HG02840 (cell line): Measurements from ENCODE around the gene FTCD.
"Not testable (repeated sequence)": the region's sequence is repeated elsewhere in the genome, so short reads cannot be mapped to it uniquely, and the experiment has no call there.

Experiments used
- ATAC-seq: cut with Tn5 transposase; IDR thresholded peaks from one replicate; pipeline ENCODE4 v1.9.1; 2021; ENCODE audit warnings: mild to moderate bottlenecking, moderate library complexity, moderate number of reproducible peaks; ENCODE audit not compliant: unreplicated experiment, low FRiP score

FTCD gene, protein sequence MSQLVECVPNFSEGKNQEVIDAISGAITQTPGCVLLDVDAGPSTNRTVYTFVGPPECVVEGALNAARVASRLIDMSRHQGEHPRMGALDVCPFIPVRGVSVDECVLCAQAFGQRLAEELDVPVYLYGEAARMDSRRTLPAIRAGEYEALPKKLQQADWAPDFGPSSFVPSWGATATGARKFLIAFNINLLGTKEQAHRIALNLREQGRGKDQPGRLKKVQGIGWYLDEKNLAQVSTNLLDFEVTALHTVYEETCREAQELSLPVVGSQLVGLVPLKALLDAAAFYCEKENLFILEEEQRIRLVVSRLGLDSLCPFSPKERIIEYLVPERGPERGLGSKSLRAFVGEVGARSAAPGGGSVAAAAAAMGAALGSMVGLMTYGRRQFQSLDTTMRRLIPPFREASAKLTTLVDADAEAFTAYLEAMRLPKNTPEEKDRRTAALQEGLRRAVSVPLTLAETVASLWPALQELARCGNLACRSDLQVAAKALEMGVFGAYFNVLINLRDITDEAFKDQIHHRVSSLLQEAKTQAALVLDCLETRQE

DNA sequence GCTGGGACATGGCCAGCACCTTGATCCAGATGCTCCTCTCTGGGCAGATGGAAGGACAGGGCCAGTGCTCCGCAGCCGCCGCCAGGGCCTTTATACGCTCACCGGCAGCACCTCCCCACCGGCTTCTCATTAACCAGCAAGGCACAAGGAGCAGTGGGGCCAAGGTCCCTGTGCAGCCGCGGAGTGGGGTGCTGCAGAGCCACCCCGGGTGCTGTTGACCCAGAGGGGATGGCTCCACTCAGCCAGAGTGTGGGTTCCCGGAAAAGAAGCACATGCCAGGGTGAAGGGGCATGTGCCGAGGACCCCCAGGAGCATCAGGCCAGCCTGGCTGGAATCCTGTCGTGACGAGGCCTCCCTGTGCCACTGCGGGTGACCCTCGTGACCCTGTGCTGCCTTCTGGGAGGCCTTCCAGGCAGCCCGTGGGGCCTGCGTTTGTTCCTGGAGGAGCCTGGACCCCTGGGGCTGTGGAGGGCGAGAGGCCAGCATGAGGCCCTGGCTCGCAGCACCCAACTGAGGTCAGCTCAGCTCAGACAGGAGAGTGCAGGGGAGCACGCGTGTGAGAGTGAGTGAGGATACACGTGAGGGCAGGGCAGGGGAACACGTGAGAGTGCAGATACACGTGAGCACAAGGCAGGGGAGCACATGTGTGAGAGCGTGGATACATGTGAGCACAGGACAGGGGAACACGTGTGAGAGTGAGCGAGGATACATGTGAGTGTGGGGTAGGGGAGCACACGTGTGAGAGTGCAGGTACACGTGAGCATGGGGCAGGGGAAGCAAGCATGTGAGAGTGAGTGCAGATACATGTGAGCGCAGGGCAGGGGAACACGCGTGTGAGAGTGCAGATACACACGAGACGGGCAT lies at the start of gene FTCD:
Gene FTCD (minus strand): TSS at position 66 of the 864 bp plus-strand sequence. CDS start 56 bp downstream, at position 10.
- ATAC-seq: no peak

DNA sequence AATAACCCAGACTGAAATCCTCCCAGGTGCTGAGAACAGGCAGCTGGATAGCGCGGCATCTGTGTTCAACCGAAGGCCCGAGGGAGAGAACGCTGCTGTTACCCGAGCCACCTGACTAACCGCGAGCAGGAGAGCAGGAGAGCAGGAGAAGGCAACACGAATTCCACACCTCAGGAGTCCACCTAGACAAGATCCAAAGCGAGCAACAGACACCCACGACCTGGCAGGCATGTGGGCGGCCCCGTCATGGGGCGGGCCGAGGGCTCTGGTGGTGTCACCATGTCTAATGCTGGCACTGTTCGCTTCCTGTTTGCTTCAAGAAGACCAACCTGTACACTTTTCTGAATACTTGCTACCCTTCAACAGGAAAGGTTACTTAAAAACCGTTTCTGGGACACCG lies 49.8 kb upstream of the FTCD start:
- no peak for ATAC-seq

DNA sequence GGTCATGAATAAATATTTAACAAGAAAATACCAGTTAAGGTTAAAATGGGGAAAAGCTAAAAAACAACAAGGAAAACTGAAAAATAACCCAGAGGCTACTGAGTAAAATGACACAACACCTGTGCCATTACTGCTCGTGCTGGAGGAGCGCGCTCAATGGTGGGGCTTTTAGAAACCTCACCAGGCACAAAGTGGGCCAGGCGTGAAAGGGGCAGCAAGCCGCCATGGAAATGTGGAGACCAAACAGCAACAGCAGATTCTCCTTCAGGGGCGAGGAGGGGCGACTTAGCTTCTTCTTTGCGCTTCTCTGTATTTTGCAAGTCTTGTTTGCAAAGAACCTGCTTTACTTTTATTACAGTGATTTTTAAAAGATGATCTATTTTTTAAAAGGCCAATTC lies 47.8 kb upstream of the FTCD start:
- ATAC-seq: no peak

DNA sequence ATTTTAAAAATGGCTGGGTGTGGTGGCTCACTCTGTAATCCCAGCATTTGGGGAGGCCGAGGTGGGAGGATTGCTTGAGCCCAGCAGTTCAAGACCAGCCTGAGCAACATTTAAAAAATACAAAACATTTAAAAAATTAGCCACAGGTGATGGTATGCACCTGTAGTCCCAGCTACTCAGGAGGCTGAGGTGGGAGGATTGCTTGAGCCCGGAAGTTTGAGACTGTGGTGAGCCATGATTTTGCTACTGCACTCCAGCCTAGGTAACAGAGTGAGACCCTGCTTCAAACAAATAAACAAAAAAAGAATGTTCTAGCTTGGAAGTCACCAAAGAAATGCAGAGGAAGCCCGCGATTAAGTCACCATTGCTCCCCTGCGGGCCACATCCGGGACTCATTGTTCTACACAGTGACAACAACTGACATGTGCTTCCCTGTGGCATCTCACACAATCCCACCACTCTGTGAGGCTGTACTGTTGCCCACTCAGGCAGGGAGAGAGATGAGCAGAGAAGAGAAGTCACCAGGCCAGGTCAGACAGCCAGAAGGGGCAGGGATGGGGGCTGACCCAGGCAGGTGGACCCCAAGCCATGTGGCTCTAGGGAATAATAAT lies 47.3 kb upstream of the FTCD start:
- ATAC-seq: no peak

DNA sequence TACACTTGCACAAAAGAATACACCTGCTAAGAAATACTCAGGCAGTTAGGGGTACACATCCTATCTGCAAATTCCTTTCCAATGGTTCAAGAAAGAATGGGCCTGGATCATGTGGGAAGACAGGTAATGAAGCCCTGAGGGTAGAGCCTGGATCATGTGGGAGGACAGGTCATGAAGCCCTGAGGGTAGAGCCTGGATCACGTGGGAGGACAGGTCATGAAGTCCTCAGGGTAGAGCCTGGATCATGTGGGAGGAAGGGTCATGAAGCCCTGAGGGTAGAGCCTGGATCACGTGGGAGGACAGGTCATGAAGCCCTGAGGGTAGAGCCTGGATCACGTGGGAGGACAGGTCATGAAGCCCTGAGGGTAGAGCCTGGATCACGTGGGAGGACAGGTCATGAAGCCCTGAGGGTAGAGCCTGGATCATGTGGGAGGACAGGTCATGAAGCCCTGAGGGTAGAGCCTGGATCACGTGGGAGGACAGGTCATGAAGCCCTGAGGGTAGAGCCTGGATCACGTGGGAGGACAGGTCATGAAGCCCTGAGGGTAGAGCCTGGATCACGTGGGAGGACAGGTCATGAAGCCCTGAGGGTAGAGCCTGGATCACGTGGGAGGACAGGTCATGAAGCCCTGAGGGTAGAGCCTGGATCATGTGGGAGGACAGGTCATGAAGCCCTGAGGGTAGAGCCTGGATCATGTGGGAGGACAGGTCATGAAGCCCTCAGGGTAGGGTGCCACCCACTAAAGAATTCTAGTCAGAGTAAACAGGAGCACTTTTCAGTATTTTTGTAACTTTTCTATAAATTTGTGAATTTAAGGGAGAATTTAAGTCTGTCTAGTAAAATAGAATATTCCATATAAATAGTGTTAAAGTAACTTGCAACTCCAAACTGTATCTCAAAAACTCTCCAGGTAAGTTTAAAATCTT lies 45.8 kb upstream of the FTCD start:
- ATAC-seq: not testable (repeated sequence)

DNA sequence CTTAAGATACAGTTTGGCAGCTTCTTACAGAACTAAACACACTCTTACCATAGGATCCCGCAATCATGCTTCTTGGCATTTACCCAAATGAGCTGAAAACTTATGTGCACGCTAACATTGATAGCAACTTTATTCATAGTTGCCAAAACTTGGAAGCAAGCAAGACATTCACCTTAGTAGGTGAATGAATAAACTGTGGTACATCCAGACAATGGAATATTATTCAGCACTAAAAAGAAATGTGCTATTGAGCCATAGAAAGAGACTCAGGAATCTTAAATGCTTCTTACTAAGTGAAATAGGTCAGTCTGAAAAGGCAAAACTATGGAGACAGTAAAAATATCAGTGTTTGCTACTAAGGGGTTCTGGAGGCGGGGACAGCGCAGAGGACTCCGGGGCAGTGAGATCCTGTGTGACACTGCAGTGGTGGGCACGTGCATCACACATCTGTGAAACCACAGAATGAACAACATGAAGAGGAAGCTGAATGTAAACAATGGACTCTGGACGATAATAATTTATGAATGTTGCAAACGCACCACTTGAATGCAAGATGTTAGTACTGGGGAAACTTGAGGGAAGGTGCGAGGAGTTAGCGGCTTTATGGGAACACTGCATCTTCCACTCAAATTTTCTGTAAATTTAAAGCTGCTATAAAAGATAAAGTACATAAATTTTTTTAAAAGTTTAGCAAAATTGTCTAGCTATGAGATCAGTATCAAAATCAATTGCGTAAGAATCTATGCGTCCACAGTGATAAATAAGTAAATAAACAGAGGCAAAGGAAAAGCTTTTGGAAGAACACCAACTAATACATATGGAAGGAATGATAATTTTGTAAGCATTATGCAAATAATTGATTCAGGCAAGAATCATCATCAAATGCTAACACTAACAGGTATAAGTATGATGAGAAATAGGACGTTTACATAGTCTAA lies 44.3 kb upstream of the FTCD start:
- no peak for ATAC-seq

DNA sequence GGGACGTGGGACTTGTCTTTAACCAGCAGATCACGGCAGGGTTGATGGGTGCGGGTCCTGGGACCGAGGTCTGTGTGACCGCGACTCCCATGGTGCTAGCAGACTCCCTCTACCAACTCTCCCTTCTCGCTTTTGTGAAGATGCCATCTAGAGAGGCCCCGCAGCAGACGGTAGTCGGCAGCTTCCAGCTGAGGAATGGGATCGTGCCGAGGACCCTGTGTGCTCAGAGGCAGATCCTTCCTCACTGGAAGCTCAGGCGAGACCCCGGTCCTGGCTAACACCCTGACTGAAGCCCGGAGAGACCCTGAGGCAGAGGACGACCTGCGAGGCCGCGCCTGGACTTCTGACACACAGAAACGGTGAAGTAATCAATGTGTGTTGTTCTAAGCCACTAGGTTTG lies 41.4 kb upstream of the FTCD start:
- ATAC-seq: no peak

DNA sequence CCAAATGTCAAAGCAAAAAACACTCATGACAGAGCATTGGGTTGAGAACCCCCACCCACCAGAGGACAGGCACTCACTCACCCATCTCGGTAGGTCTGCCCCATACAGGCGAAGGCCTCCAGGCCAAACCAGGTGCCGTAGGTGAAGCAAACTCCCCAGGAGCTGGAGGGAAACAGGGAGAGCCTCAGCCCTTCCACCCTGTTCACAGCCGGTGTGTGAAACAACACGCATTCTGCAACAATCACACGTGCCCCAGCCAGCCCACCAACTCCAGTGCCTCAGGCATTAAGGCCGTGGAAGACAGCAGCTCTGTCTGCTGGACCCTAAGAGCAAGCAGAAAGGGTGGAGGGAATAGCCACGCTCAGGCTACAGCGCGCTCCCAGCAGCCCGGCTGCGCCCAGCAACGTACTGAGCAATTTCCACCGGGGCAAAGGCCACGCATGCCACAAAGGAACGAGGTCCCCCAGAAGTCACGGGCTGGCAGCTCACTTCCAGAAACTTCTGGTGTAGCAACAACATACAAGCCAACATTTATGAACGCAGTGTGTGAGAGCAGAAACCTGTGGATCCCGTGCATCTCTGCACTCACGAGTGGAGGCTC lies 40.3 kb upstream of the FTCD start:
- ATAC-seq: no peak

DNA sequence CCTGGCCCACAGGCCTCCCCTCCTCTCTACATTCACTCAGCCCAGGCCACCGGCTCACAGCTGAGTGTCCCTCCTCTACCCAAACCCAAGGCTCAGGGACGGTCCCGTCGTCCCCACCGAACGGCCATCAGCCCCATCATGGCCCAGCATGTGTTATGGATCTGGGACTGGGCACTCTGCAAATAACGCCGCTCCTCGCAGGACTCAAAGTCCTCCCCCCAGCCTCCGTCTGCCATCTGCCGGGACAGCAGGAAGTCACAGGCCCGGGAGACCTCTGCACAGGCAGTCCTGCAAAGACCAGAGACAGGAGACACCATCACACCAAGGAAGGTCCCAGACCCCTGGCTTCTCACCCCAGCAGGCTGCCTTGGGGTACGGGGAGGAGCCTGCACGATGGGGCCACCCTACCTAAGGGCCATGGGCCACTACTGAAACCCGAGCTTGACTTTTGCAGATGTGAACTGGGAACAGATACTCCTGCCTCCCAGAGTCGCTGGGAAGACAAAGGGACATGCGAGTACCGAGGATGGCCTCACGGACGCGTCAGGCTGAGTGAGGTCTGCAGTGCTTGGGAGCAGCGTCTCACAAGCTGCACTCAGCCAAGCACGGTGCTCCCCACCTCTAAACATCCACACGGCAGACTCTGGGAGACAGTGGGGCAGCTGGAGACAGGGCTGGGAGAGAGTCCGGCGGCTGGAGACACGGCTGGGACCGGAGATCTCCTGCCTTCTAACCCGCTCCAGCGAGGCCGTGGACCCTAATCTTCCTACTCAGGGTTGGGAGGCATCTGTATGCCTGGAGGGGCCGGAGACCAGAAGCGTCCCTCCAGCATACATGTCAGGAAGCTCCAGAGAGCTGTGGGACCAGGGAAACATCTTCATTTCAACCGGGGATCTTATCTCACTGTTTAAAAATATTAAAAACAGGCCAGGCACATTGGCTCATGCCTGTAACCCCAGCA lies 39.3 kb upstream of the FTCD start:
- no peak for ATAC-seq

DNA sequence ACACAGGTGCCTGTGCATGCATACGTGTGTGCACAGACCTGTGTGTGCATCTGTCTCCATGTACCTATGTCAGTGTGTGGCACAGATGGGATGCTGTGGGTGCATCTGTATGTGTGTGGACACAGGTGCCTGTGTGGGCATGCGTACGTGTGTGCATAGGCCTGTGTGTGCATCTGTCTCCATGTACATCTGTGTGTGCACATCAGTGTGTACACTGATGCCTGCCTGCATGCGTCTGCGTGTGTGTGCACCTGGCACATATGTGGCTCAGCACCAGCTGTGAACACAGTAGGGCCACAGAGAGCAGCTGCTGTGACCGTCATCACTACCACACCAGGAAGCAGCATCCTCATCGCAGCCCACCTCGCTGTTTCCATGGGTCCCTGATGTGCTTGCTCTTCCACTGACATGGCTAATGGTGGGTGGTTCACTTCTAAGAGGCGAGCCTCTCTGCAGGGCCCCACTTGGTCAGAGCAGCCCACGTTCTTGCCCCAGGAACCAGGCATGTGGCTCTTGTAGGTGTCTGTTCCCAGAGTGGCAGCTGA lies 38.5 kb upstream of the FTCD start:
- no peak for ATAC-seq

DNA sequence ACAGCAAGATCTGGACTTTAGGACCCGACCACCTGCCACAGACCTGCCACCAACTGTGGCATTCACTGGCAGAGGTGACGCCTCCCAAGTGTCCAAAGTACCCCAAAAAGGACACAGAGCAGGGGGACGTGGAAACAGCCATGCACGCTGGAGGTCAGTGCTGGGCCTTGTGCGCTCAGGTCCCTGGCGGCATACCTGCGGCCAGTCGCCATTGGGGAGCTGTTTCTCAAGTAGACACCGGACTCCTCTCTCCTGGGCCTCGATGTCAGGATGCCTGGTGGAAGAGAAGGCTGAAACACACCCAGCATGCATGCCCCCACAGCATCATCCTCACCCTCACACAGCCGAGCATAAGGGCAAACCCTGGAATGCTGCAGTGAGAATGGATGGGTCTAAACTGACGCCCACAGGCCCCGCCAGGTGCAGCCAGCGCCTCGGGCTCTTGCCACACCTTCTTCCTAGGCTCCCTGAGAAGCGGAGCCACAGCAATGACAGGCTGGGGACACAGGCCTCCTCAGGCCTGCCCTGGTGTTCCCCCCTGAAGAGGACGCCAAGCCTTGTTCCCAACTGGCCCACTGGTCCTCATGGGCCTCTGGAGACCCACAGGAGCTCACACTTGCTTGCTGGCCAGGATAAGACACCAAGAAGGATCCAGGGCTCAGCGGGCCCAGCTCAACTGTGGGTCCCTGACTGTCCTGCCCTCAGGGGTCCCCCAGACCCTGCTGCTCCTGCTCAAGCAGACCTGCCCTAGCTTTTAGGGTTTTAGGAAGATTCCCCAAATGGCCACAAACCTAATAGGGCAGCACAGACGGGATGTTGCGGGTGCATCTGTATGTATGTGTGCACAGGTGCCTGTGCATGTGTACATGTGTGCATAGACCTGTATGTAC lies 36.6 kb upstream of the FTCD start:
- no peak for ATAC-seq

DNA sequence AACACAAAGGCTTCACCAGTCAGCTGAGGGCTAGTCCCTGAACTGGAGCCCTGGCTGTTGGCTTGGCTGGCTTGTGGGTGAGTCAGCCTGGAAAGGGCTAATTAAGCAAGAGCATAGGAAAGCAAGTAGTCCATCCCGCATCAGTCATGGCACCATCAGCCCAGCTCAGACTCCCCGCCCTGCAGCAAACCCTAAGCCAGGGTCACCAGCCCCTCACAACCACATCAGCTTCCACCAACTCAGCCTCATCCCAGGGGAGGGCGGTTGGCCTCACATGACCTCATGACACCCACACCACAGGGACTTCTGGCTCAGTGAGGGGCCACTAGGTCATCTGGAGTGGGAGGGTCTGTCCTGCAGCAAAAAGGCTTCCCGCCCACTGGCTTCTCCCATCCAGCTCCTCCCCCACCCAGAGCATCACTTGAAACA lies 35.9 kb upstream of the FTCD start:
- no peak for ATAC-seq

DNA sequence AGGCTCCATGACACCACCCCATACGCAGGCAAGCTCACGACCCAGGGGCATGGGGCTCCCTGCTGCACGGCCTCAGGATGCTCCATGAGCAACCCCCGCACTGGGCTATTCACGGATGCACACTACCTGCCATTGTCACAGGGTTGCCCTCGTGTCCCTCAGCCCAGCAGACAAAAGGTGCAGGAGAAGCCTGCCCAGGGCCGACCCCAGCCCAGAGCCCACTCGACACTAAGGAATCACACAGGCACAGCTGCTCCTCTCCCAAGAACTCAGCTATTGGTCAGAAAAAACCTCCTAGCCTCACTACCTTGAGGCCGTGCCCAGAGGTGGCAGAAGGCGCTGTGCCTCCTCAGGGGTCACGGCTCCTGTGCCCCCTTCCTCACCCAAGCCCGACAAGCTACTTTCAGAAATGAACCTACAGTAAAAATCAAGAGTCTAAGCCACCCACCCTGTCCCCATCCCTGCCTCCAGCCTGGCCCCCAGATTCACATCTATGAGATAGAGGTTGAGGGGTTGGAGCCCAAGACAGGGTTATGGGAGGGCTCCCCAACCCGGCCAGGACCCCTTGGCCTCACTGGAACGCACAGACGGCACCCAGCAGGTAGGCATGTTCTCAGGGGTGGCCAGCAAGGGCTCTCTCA lies 35.2 kb upstream of the FTCD start:
- no peak for ATAC-seq

DNA sequence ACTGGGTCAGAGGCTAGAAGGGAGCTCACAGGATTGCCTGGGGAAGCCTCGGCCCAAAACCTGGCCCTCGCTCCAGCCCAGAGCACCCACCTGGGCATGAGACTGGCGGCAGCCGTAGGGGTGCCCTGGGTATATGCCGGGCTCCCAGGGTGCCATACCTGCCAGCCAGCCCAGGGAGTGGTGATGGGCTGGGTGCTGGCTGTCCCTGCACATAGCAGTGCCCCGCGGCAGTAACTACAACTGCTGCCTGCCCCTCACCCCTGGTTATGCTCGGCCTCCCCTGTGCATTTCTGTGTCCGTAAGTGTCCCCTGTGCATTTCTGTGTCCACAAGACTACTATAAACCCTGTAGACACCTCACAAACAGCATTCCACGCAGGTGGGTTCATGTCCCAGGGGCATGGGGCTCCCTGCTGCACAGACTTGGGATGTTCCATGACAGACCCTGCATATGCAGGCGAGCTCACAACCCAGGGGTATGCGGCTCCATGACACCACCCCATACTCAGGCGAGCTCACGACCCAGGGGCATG lies 34.6 kb upstream of the FTCD start:
- ATAC-seq: no peak

DNA sequence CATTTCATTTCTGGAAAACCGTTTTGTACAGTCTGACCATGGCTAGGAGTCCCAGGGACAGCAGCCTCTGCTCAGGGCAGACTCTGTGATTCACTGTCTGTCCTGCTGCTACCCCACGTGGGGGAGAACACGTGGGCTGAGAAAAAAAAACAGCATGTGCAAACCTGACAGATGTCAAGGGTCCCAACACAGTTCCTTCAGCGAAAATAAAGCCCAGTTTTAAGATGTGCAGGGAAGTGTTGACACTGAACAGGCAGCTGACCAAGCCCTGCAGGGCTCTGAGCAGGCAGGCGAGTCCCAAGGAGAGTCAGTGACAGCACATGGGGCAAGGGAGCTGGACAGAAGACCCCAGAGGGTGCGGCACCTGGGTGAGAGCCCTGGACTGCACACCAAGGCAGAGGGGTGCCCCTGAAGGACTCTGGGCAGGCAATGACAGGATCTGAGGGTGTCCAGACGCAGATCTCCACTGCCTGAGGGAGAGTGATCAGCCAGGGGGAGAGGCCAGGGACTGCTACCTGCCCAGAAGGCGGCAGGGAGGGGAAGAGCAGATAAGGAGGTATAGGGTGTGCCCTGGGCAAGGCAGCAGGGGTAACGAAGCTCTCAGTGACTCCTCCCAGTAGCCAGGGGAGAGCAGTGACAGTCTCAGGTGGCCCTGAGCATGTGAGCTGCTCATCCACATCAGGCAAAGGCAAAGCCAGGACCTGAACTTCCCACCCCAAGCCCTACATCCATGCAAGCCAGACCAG lies 34.0 kb upstream of the FTCD start:
- no peak for ATAC-seq
